SK-N-SH (cell line): Measurements from ENCODE around the gene YDJC.

Experiments used
- GABPA ChIP-seq: IDR thresholded peaks from 2 replicates; pipeline ENCODE4 v1.4.0; 2012; ENCODE audit warnings: low read depth, mild to moderate bottlenecking
- MEF2A ChIP-seq: IDR thresholded peaks from 2 replicates; pipeline ENCODE4 v1.4.0; 2012; ENCODE audit warnings: low read depth, borderline replicate concordance
- RFX5 ChIP-seq: IDR thresholded peaks from 2 replicates; pipeline ENCODE4 v1.6.1; 2012; ENCODE audit warnings: mild to moderate bottlenecking, improper control_type of control experiment, low read length
- TAF1 ChIP-seq: IDR thresholded peaks from 2 replicates; pipeline ENCODE4 v1.6.1; 2012; ENCODE audit warnings: low read depth, mild to moderate bottlenecking, low read length, moderate library complexity, borderline replicate concordance
- TF ChIP-seq, protein P1 (sequence below): fragments of 150-350 bp; IDR thresholded peaks from 2 replicates; pipeline ENCODE4 v1.6.1; 2016; ENCODE audit warnings: mild to moderate bottlenecking, low read depth, low read length
- TF ChIP-seq, protein P2 (sequence below): fragments of 200-600 bp; sonication (generic); IDR thresholded peaks from 2 replicates; pipeline ENCODE4 v1.6.1; 2017; ENCODE audit warnings: antibody characterized with exemption, mild to moderate bottlenecking, moderate library complexity

DNA sequence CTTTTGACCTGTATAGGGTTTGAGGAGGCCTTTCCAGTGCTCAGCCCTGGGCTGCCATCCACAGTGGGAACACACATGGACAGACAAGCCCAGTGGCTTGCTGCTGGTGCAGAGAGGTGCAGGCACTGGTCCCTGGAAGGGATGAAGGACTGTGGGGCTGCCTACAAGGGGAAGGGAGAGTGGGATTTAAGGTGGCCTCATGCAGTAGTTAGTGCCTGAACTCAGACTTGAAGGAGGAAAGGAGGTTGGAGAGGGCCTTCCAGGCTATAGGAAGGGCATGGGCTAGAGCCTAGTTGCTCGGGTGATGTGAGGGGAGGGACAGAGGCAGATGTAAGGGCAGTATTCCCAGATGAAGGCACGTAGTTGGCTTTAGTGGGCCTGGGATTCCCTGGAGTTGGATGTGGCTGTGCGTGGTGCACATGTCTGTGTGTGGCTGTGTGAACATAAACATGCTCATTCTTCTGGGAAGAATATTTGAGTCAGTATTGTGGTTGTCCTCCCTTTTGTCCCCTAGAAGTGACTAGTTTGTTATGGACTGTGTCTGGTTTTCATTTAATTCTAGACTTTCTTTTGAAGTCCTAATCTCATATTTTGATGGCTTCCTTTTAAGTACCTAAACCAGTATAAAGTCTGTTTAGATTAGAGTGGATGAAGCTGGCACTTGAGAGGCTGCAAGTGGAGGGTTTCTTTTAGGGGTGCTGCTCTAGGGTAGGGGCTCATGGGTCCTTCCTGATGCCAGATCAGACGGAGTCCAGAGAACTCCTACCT is 18.4 kb downstream of the YDJC start:
- TF ChIP-seq, protein P1, sequence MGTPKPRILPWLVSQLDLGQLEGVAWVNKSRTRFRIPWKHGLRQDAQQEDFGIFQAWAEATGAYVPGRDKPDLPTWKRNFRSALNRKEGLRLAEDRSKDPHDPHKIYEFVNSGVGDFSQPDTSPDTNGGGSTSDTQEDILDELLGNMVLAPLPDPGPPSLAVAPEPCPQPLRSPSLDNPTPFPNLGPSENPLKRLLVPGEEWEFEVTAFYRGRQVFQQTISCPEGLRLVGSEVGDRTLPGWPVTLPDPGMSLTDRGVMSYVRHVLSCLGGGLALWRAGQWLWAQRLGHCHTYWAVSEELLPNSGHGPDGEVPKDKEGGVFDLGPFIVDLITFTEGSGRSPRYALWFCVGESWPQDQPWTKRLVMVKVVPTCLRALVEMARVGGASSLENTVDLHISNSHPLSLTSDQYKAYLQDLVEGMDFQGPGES = no peak
- TF ChIP-seq MEF2A (no peak), GABPA (no peak), RFX5 (no peak), TAF1 (no peak)
- TF ChIP-seq, protein P2, sequence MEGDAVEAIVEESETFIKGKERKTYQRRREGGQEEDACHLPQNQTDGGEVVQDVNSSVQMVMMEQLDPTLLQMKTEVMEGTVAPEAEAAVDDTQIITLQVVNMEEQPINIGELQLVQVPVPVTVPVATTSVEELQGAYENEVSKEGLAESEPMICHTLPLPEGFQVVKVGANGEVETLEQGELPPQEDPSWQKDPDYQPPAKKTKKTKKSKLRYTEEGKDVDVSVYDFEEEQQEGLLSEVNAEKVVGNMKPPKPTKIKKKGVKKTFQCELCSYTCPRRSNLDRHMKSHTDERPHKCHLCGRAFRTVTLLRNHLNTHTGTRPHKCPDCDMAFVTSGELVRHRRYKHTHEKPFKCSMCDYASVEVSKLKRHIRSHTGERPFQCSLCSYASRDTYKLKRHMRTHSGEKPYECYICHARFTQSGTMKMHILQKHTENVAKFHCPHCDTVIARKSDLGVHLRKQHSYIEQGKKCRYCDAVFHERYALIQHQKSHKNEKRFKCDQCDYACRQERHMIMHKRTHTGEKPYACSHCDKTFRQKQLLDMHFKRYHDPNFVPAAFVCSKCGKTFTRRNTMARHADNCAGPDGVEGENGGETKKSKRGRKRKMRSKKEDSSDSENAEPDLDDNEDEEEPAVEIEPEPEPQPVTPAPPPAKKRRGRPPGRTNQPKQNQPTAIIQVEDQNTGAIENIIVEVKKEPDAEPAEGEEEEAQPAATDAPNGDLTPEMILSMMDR = no peak
